LNCaP clone FGC (cell line): ENCODE measurements around the gene SIN3B.

Experiments used
- DNase-seq: peaks from one replicate; pipeline ENCODE4 v3.0.0-alpha.2; 2011; ENCODE audit warnings: low read depth
- H3K4me3 ChIP-seq: 2 replicates; pipeline ENCODE4 v1.5.1; 2011; ENCODE audit warnings: mild to moderate bottlenecking, low read depth, low read length, control low read depth
- CTCF ChIP-seq: IDR thresholded peaks from 2 replicates; pipeline ENCODE4 v1.5.1; 2012; ENCODE audit warnings: mild to moderate bottlenecking; ENCODE audit not compliant: control insufficient read depth, insufficient read depth; ENCODE audit errors: extremely low read depth

SIN3B gene

GRCh38 chr19:16853066-16853465 is 23.9 kb downstream of the SIN3B start:
- no peak for DNase-seq
- no peak for TF ChIP-seq CTCF
- H3K4me3 ChIP-seq, result no peak overlapping the region

DNA sequence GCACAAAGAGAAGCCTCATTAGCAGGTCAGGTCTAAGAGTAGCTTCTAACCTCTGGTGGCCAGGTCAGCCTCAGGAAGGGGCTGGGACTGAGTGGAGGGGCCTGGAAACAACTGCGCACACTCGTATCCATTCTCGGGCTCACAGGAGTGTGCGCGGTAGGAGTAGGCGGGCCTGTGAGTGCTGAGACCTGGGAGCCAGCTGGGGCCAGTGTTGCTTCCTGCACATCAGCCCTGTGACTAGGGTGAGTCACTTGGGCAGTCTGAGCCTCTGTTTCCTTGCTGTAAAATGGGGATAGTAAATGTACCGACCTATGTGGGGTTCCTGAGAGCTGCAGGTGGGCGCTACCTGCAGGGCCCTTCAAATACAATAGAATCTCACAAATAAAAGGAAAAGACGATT is 26.9 kb downstream of the SIN3B start:
- no peak for DNase-seq
- no peak overlapping the region for H3K4me3 ChIP-seq
- no peak for TF ChIP-seq CTCF

DNA sequence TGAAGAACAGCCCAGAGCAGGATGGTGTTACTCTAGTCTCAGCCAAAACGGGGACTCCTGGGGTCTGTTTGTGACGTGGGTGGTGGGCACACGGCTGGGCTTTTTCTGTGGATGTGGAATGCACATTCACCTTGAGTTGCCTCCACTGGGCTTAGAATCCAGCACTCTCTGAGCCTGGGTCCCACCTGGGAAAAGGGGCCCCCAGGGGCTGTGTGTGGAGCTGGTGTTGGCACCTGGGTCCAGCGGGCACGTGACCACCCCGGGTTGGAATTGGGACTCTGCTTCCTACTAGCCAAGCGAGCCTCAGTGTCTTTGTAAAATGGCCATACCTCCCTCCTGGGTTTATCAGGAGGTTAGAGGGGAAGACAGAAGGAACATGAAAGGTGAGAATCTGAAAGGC is 30.4 kb downstream of the SIN3B start:
- no peak for TF ChIP-seq CTCF
- DNase-seq, result no peak
- no peak overlapping the region for H3K4me3 ChIP-seq

- H3K4me3 ChIP-seq, result no peak overlapping the region
- DNase-seq, result no peak
- no peak for TF ChIP-seq CTCF
Observed at GRCh38 chr19:16860118-16860517, 30.9 kb downstream of the SIN3B start.

DNA sequence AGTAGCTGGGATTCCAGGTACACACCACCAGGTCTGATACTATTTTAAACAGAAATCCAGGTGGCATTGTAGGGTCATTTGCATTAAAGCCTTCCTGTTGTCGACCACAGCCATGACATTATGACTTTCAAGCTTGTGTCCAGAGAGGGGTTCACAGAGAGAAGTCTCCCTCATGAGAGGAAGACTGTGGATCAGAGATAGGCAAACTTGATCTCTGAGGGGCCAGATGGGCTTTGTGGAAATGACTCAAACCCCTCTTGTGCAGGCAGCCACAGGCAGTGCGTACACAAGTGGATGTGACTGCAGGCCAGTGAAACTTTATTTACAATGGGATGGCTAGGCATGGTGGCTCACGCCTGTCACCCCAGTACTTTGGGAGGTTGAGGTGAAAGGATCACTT is 31.8 kb downstream of the SIN3B start:
- no peak for TF ChIP-seq CTCF
- H3K4me3 ChIP-seq, result no peak overlapping the region
- DNase-seq, result no peak

GRCh38 chr19:16861834-16862233 is 32.6 kb downstream of the SIN3B start:
- no peak for TF ChIP-seq CTCF
- no peak for DNase-seq
- no peak overlapping the region for H3K4me3 ChIP-seq

GRCh38 chr19:16862826-16863415 is 33.7 kb downstream of the SIN3B start:
- TF ChIP-seq CTCF, result no peak
- peak; percentile 3 for DNase-seq
- H3K4me3 ChIP-seq, result no peak overlapping the region
